Osteoblast (primary cell): Measurements from ENCODE around the gene CLTC. TPM values are rescaled to one million over a fixed set of nuclear protein-coding genes. Genes with fewer than 3 reads are reported as not detected.

Experiments used
- DNase-seq: peaks from one replicate; pipeline ENCODE4 v3.0.0; 2011; ENCODE audit warnings: low spot score, mixed read lengths; ENCODE audit not compliant: insufficient read length; ENCODE audit errors: missing footprints
- H2AFZ ChIP-seq: 2 replicates; pipeline ENCODE4 v1.6.0; 2011; ENCODE audit warnings: mild to moderate bottlenecking, low read length
- H3K27ac ChIP-seq: 2 replicates; pipeline ENCODE4 v1.5.1; 2011; ENCODE audit warnings: mild to moderate bottlenecking, low read depth, low read length, moderate library complexity
- H3K27me3 ChIP-seq: 2 replicates; pipeline ENCODE4 v1.6.0; 2012; ENCODE audit warnings: mild to moderate bottlenecking, control low read depth, inconsistent platforms, low read length, moderate library complexity; ENCODE audit not compliant: insufficient read depth
- H3K36me3 ChIP-seq: 2 replicates; pipeline ENCODE4 v1.5.1; 2011; ENCODE audit warnings: mild to moderate bottlenecking, low read length, control low read depth, moderate library complexity; ENCODE audit not compliant: insufficient read depth
- H3K4me1 ChIP-seq: 2 replicates; pipeline ENCODE4 v1.5.1; 2011; ENCODE audit warnings: mild to moderate bottlenecking, low read length, control low read depth, moderate library complexity; ENCODE audit not compliant: insufficient read depth
- H3K4me2 ChIP-seq: 2 replicates; pipeline ENCODE4 v1.6.0; 2011; ENCODE audit warnings: mild to moderate bottlenecking, low read length; ENCODE audit not compliant: insufficient read depth
- H3K4me3 ChIP-seq: fragments of 200-600 bp; sonication (generic); 3 replicates; pipeline ENCODE4 v1.5.1; 2012; ENCODE audit warnings: mild to moderate bottlenecking, low read length, inconsistent platforms; ENCODE audit not compliant: insufficient read depth
- H3K79me2 ChIP-seq: 2 replicates; pipeline ENCODE4 v1.6.0; 2012; ENCODE audit warnings: mild to moderate bottlenecking, low read length, control low read depth, inconsistent platforms; ENCODE audit not compliant: insufficient read depth
- H3K9me3 ChIP-seq: 2 replicates; pipeline ENCODE4 v1.5.1; 2011; ENCODE audit warnings: low read depth, low read length, control low read depth
- H4K20me1 ChIP-seq: 2 replicates; pipeline ENCODE4 v1.6.0; 2012; ENCODE audit warnings: mild to moderate bottlenecking, low read length, control low read depth; ENCODE audit not compliant: insufficient read depth
- CTCF ChIP-seq: IDR thresholded peaks from 2 replicates; pipeline ENCODE4 v1.5.1; 2011; ENCODE audit warnings: mild to moderate bottlenecking, low read depth, low read length, moderate library complexity; ENCODE audit errors: extremely low read depth
- total RNA-seq: library from RNA; depleted of rRNA; stranded (reverse); fragments of >200 nt; gene quantifications from 2 replicates; pipeline ENCODE4 v1.2.3, GENCODE V29; 2012

CLTC gene
- total RNA-seq, 1 donor = 518 TPM

GRCh38 chr17:59695945-59696681 is 76.4 kb downstream of the CLTC start:
- no peak for TF ChIP-seq CTCF
- Histone ChIP-seq H3K79me2 (peaks cover 91% of the 10 kb centered on the region), H3K4me2 (no peak overlapping the region), H3K36me3 (peaks cover 93% of the 10 kb centered on the region), H3K4me3 (no peak overlapping the region), H2AFZ (no peak overlapping the region), H3K27me3 (no peaks in the 10 kb centered on the region), H3K4me1 (no peaks in the 10 kb centered on the region), H3K27ac (peak overlapping the region; percentile 28), H4K20me1 (peaks cover 41% of the 10 kb centered on the region), H3K9me3 (no peaks in the 10 kb centered on the region)
- no peak for DNase-seq

- peaks cover 93% of the 10 kb centered on the region for H3K79me2 ChIP-seq
- no peaks in the 10 kb centered on the region for H3K27me3 ChIP-seq
- H2AFZ ChIP-seq = no peak overlapping the region
- no peaks in the 10 kb centered on the region for H3K9me3 ChIP-seq
- no peak overlapping the region for H3K4me3 ChIP-seq
- H3K4me1 ChIP-seq = no peaks in the 10 kb centered on the region
- DNase-seq = no peak
- H4K20me1 ChIP-seq = peaks cover 43% of the 10 kb centered on the region
- H3K27ac ChIP-seq = peak overlapping the region; percentile 28
- no peak for TF ChIP-seq CTCF
- no peak overlapping the region for H3K4me2 ChIP-seq
- H3K36me3 ChIP-seq = peaks cover 87% of the 10 kb centered on the region
These were observed 77.1 kb downstream of the CLTC start for GRCh38 chr17:59696682-59697277.

GRCh38 chr17:59698143-59698542 is 78.4 kb downstream of the CLTC start:
- H3K4me1 ChIP-seq = no peaks in the 10 kb centered on the region
- peaks cover 76% of the 10 kb centered on the region for H3K36me3 ChIP-seq

More at GRCh38 chr17:59698143-59698542, 78.4 kb downstream of the CLTC start:
- peaks cover 47% of the 10 kb centered on the region for H4K20me1 ChIP-seq
- H3K27ac ChIP-seq = no peak overlapping the region
- H3K4me2 ChIP-seq = no peak overlapping the region
- H3K27me3 ChIP-seq = no peaks in the 10 kb centered on the region
- no peaks in the 10 kb centered on the region for H3K9me3 ChIP-seq
- DNase-seq = no peak
- no peak for TF ChIP-seq CTCF
- no peak overlapping the region for H3K4me3 ChIP-seq
- H3K79me2 ChIP-seq = peaks cover 97% of the 10 kb centered on the region
- no peak overlapping the region for H2AFZ ChIP-seq
